Measurements from ENCODE around the gene RASGRP4. TPM values are rescaled to one million over a fixed set of nuclear protein-coding genes. Genes with fewer than 3 reads are reported as not detected.
"Not testable (repeated sequence)": the region's sequence is repeated elsewhere in the genome, so short reads cannot be mapped to it uniquely, and the experiment has no call there.

Gene RASGRP4, protein sequence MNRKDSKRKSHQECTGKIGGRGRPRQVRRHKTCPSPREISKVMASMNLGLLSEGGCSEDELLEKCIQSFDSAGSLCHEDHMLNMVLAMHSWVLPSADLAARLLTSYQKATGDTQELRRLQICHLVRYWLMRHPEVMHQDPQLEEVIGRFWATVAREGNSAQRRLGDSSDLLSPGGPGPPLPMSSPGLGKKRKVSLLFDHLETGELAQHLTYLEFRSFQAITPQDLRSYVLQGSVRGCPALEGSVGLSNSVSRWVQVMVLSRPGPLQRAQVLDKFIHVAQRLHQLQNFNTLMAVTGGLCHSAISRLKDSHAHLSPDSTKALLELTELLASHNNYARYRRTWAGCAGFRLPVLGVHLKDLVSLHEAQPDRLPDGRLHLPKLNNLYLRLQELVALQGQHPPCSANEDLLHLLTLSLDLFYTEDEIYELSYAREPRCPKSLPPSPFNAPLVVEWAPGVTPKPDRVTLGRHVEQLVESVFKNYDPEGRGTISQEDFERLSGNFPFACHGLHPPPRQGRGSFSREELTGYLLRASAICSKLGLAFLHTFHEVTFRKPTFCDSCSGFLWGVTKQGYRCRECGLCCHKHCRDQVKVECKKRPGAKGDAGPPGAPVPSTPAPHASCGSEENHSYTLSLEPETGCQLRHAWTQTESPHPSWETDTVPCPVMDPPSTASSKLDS
- total RNA-seq (10 to 100 TPM; 15.6 to 59.9 (median 32.1) TPM), polyA plus RNA-seq (1 to 10 TPM; 1.7 to 7.4 (median 6.7) TPM)
- long read RNA-seq, donor 1 = 0 reads
- long read RNA-seq, donor 2 = 0 reads

DNA sequence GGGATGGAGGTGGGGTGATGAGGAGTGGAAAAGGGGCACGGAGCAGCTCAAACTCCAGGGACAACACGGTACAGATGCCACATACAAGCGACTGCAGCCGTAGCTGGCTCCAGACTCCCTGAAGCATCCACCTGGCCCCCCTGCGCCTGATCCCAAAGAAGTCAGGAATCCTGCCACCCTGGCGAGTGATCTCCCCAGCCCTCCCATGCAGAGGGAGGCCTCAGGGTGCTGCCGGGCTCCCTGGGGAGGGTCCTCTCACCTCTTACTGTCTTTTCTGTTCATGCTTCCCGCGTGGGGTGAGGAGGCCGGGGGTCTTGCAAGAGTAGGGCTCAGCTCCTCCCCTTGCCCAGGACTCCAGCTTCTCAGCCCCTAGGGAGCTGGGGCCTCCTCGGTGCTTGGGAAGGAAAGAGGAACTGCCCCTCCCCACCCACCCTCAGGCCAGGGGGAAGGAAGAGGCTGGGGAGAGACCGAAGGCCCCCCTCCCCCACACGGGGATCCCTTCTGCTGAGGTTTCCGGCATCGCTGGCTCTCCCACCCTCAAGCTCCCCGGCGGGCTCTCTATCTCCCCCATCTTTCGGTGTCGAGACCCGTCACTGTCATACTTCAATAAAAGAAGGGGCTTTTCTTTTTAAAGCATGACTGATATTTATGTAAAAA lies at the start of gene RASGRP4:
Gene RASGRP4 (minus strand): TSS at position 410 of the 657 bp plus-strand sequence. CDS start 128 bp downstream, at position 282.
- H3K4me3 ChIP-seq = peak within 1 kb of the TSS; percentile 4 to 59 (median 40)
- TF ChIP-seq POLR2AphosphoS5 (IDR thresholded peaks at IDR 0.05) = peak in 1 of 3 donors; percentile 43
- TF ChIP-seq, protein P1, sequence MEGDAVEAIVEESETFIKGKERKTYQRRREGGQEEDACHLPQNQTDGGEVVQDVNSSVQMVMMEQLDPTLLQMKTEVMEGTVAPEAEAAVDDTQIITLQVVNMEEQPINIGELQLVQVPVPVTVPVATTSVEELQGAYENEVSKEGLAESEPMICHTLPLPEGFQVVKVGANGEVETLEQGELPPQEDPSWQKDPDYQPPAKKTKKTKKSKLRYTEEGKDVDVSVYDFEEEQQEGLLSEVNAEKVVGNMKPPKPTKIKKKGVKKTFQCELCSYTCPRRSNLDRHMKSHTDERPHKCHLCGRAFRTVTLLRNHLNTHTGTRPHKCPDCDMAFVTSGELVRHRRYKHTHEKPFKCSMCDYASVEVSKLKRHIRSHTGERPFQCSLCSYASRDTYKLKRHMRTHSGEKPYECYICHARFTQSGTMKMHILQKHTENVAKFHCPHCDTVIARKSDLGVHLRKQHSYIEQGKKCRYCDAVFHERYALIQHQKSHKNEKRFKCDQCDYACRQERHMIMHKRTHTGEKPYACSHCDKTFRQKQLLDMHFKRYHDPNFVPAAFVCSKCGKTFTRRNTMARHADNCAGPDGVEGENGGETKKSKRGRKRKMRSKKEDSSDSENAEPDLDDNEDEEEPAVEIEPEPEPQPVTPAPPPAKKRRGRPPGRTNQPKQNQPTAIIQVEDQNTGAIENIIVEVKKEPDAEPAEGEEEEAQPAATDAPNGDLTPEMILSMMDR (IDR thresholded peaks at IDR 0.05 in 8 of 11, conservative IDR thresholded peaks at IDR 0.05 in 3 of 11) = no peak
- no peak for TF ChIP-seq POLR2A (IDR thresholded peaks at IDR 0.05)
- H3K27ac ChIP-seq = peak within 1 kb of the TSS in 6 of 8 donors; percentile 58 to 93 (median 70)
- no peaks in the 10 kb centered on the region for H3K9me3 ChIP-seq
- WGBS, 5 donors = 11 to 23% (median 14%) methylated on average over 18 to 20 of the region's 20 CpGs
- peaks cover 0 to 10% (median 0%) of the 10 kb centered on the region in 7 donors for H3K27me3 ChIP-seq (replicated peaks in 1 of 7)
- H3K4me1 ChIP-seq = peaks cover 0 to 50% (median 12%) of the 10 kb centered on the region in 6 donors
- peaks cover 0 to 17% (median 0%) of the 10 kb centered on the region in 6 donors for H3K36me3 ChIP-seq
- DNase-seq = peak; percentile 89
- intact Hi-C loops (cut with DNase I; ENCODE audit: low total_unique reads) = no loop called here

DNA sequence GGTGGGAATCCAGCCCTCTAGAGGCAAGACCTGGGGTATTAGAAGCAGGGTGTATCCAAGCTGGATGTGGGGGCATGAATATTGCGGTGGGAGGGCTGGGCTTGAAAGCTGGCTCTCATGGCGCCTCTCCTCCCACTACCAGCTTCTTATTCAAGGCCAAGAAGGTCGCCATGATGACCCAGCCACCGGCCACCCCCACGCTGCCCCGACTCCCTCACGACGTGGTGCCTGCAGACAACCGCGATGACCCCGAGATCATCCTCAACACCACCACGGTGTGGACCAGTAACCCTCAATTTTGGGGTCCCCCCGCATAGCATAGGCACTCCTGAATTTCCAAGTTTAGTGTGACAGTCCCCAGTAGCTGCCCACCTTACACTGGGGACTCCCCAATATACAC lies 49.2 kb upstream of the RASGRP4 start:
- H3K4me3 ChIP-seq = no peak overlapping the region
- H3K27me3 ChIP-seq (replicated peaks in 1 of 7) = peaks cover 0 to 37% (median 0%) of the 10 kb centered on the region in 7 donors
- no peaks in the 10 kb centered on the region for H3K9me3 ChIP-seq
- TF ChIP-seq, protein P1 (IDR thresholded peaks at IDR 0.05 in 8 of 11, conservative IDR thresholded peaks at IDR 0.05 in 3 of 11) = no peak
- TF ChIP-seq POLR2AphosphoS5 (IDR thresholded peaks at IDR 0.05) = no peak
- no peak for TF ChIP-seq POLR2A (IDR thresholded peaks at IDR 0.05)
- no peaks in the 10 kb centered on the region for H3K36me3 ChIP-seq
- intact Hi-C loops (cut with DNase I; ENCODE audit: low total_unique reads) = no loop called here
- DNase-seq = no peak
- WGBS, 5 donors = 88 to 96% (median 92%) methylated on average over 13 of the region's 13 CpGs
- no peak overlapping the region for H3K27ac ChIP-seq
- H3K4me1 ChIP-seq = no peaks in the 10 kb centered on the region

DNA sequence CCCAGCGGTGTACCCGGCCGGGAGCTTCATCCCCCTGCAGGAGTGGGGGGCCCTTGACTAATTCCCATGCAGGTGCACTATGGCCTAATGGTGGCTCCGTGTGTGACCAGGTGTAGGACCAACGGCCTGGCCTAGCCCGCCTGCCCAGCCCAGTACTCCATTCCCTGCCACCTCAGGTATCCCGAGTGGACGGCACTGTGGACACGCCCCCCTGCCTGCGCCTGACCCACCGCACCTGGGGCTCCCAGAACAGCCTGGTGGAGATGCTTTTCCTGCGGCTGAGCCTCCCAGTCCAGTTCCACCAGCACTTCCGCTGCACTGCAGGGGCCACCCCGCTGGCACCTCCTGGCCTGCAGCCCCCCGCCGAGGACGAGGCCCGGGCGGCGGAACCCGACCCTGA lies 47.2 kb upstream of the RASGRP4 start:
- Histone ChIP-seq H3K4me1 (no peaks in the 10 kb centered on the region), H3K27me3 (replicated peaks in 1 of 7) (peaks cover 0 to 44% (median 0%) of the 10 kb centered on the region in 7 donors), H3K27ac (no peak overlapping the region), H3K36me3 (no peaks in the 10 kb centered on the region), H3K4me3 (no peak overlapping the region), H3K9me3 (no peaks in the 10 kb centered on the region)
- TF ChIP-seq POLR2AphosphoS5 (IDR thresholded peaks at IDR 0.05) = no peak
- no peak for TF ChIP-seq POLR2A (IDR thresholded peaks at IDR 0.05)
- TF ChIP-seq, protein P1 (IDR thresholded peaks at IDR 0.05 in 8 of 11, conservative IDR thresholded peaks at IDR 0.05 in 3 of 11) = no peak
- no peak for DNase-seq
- 89 to 96% (median 91%) methylated on average over 9 to 21 of the region's 21 CpGs for WGBS, 5 donors
- intact Hi-C loops (cut with DNase I; ENCODE audit: low total_unique reads) = no loop called here

DNA sequence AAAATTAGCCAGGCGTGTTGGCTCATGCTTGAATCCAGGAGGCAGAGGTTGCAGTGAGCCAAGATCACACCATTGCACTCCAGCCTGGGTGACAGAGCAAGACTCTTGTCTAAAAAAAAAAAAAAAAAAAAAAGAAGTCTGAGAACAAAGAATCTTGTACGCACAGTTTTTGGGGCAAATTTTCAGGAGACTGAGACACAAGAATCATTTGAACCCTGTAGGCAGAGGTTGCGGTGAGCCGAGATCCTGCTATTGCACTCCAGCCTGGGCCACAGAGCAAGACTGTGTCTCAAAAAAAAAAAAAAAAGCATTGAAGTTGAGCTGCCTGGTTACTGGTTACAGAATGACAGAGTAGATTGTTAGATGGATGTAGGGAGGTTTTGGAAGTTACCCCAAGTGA lies 46.7 kb upstream of the RASGRP4 start:
- H3K36me3 ChIP-seq; intact Hi-C loops (cut with DNase I; ENCODE audit: low total_unique reads); H3K4me1 ChIP-seq; DNase-seq; H3K27ac ChIP-seq; H3K4me3 ChIP-seq; H3K9me3 ChIP-seq: not testable (repeated sequence)
- H3K27me3 ChIP-seq (replicated peaks in 1 of 7) = peaks cover 0 to 39% (median 0%) of the 10 kb centered on the region in 7 donors
- WGBS, 5 donors = 88 to 97% (median 90%) methylated on average over 4 of the region's 4 CpGs
